Common myeloid progenitor, CD34-positive (primary cell): ENCODE data around the gene UBA7.

Source experiments
- CTCF ChIA-PET: fragments of 350-600 bp; sonication (Branson Sonifier 250); formaldehyde crosslinking; loops from one replicate; lab custom pipeline; 2021; ENCODE audit warnings: antibody characterized with exemption; lab: Charles Lee
- POLR2A ChIA-PET: fragments of 350-600 bp; sonication (Branson Sonifier 250); formaldehyde crosslinking; loops from one replicate; lab custom pipeline; 2021; ENCODE audit warnings: antibody characterized with exemption; lab: Charles Lee
- DNase-seq, 3 donors: peaks; one replicate each; pipeline versions ENCODE4 v3.0.0 to v3.0.0-alpha.2; 2013
- H3K27ac ChIP-seq, 2 experiments: 1 replicate in 1 of 2; 2 replicates in 1 of 2; pipeline ENCODE4 v1.7.0; 2013; ENCODE audit warnings: inconsistent platforms in 2 of 2, low read length in 2 of 2, mild to moderate bottlenecking in 2 of 2, low read depth in 1 of 2, moderate library complexity in 1 of 2; ENCODE audit not compliant: severe bottlenecking in 2 of 2, insufficient read depth in 1 of 2, poor library complexity in 1 of 2
- H3K27me3 ChIP-seq, 5 experiments: replicated peaks in 2 of 5; 1 replicate in 3 of 5; 2 replicates in 2 of 5; pipeline versions ENCODE4 v1.6.1 to v1.7.0; 2013; ENCODE audit warnings: low read length in 4 of 5, mild to moderate bottlenecking in 2 of 5, moderate library complexity in 2 of 5, inconsistent platforms in 1 of 5; ENCODE audit not compliant: insufficient read depth in 5 of 5, control insufficient read depth in 4 of 5
- H3K36me3 ChIP-seq, 4 experiments: 1 replicate in 2 of 4; 2 replicates in 2 of 4; pipeline versions ENCODE4 v1.6.1 to v1.7.0; 2013; ENCODE audit warnings: low read length in 3 of 4, control low read depth in 1 of 4, mild to moderate bottlenecking in 1 of 4; ENCODE audit not compliant: control insufficient read depth in 4 of 4, insufficient read depth in 4 of 4
- H3K4me1 ChIP-seq, 4 experiments: 1 replicate in 3 of 4; 2 replicates in 1 of 4; pipeline versions ENCODE4 v1.6.1 to v1.7.1; 2013; ENCODE audit warnings: low read length in 3 of 4, mild to moderate bottlenecking in 3 of 4, control low read depth in 1 of 4, inconsistent platforms in 1 of 4, moderate library complexity in 1 of 4; ENCODE audit not compliant: control insufficient read depth in 4 of 4, insufficient read depth in 4 of 4; ENCODE audit errors: control extremely low read depth in 1 of 4
- H3K4me3 ChIP-seq, 7 experiments: 1 replicate in 4 of 7; 2 replicates in 3 of 7; pipeline versions ENCODE4 v1.5.1 to v1.7.0; 2013; ENCODE audit warnings: mild to moderate bottlenecking in 7 of 7, low read length in 6 of 7, moderate library complexity in 6 of 7, inconsistent platforms in 2 of 7, low read depth in 2 of 7, control low read depth in 1 of 7; ENCODE audit not compliant: insufficient read depth in 4 of 7, control insufficient read depth in 1 of 7; ENCODE audit errors: extremely low read depth in 1 of 7
- H3K9me3 ChIP-seq, 5 experiments: 1 replicate in 4 of 5; 2 replicates in 1 of 5; pipeline versions ENCODE4 v1.6.1 to v1.7.1; 2013; ENCODE audit warnings: low read length in 4 of 5, mild to moderate bottlenecking in 2 of 5, inconsistent platforms in 1 of 5, low read depth in 1 of 5, moderate library complexity in 1 of 5; ENCODE audit not compliant: control insufficient read depth in 4 of 5, insufficient read depth in 2 of 5; ENCODE audit errors: control extremely low read depth in 1 of 5
- WGBS: methylation state at CpG from one replicate; pipeline ENCODE4 v1.1.5; 2013; ENCODE audit not compliant: insufficient coverage; 5-methylcytosine and 5-hydroxymethylcytosine counted together

UBA7 gene

DNA sequence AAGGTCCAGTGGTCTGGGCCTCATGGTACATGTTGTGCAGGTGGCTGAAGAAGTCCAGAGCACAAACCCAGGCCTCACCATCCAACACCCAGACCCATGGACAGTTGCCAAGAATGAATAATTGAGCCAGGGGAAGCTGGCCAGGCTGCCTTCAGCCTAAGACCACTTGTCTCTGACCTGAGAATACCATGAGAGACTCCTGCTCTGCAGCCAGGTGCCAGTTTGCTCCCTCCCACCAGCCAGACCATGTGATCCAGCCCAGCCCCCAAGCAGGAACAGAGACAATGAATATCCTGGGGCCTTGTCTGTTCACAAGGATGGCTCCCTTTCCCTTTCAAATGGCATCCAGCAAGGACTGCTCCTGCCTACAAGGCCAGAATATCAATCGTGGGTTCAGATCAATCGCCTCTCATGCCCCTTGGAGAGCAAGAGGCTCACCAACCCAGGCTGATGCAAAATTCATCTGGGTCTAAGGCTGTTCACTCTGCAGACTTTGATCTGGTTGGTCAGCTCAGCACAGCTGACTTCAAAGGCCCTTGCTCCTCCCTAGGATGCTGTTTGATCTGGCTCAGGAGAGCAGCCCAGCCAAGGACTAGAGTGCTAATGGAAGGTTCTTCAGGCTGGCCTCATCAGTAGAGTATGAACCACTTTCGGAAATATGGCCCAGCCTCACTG, 29.2 kb upstream of the UBA7 start:
- no peak overlapping the region for H3K4me3 ChIP-seq
- H3K27me3 ChIP-seq: no peaks in the 10 kb centered on the region
- WGBS: 85% methylated on average over 2 of the region's 3 CpGs
- ChIA-PET CTCF (interaction anchor here (1.1 to 29.0 kb wide), 9 partner anchors 12 to 123 kb away, joined by 3 to 807 read pairs (median 26); partner anchors contain the start of genes AMIGO3, CDHR4, INKA1 and TRAIP), POLR2A (interaction anchor here (0.6 to 6.6 kb wide), 2 partner anchors 39 to 106 kb away, joined by 5 to 111 read pairs; partner anchors contain the start of gene INKA1)
- no peaks in the 10 kb centered on the region for H3K9me3 ChIP-seq
- H3K36me3 ChIP-seq: peaks cover 0 to 75% (median 30%) of the 10 kb centered on the region in 4 experiments
- no peak overlapping the region for H3K27ac ChIP-seq
- peaks cover 0 to 13% (median 6%) of the 10 kb centered on the region in 4 experiments for H3K4me1 ChIP-seq
- no peak for DNase-seq

DNA sequence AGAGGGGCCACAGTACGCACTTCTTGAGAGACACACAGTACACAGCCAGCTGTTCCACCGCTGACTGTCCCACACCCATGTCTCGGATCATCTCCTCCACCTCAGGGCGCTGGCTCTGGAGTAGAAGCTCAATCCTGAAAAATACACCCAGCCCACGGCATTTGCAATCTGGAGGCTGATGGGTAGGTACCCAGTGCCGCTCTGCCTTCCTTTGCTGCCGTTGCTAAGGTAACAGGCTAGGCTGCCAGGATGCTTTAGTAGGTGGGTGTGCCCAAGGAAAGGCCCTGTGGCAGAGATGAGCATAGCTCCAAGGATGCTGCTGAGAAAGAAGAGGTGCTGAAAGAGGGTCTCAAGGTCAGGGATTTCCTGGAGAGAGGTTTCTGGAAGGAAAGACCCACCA, 28.1 kb upstream of the UBA7 start:
- WGBS: 100% methylated on average over 7 of the region's 7 CpGs
- Histone ChIP-seq H3K27me3 (no peaks in the 10 kb centered on the region), H3K36me3 (peaks cover 0 to 74% (median 28%) of the 10 kb centered on the region in 4 experiments), H3K9me3 (no peaks in the 10 kb centered on the region), H3K27ac (no peak overlapping the region), H3K4me3 (no peak overlapping the region), H3K4me1 (peaks cover 0 to 13% (median 6%) of the 10 kb centered on the region in 4 experiments)
- POLR2A ChIA-PET: interaction anchor here (0.6 to 6.6 kb wide), 2 partner anchors 37 to 260 kb away, joined by 3 to 111 read pairs; partner anchors contain the start of gene INKA1
- CTCF ChIA-PET: interaction anchor here (0.7 to 29.0 kb wide), 19 partner anchors 9 to 140 kb away, joined by 3 to 807 read pairs (median 7); partner anchors contain the start of genes AMIGO3, CDHR4, INKA1 and TRAIP
- no peak for DNase-seq

DNA sequence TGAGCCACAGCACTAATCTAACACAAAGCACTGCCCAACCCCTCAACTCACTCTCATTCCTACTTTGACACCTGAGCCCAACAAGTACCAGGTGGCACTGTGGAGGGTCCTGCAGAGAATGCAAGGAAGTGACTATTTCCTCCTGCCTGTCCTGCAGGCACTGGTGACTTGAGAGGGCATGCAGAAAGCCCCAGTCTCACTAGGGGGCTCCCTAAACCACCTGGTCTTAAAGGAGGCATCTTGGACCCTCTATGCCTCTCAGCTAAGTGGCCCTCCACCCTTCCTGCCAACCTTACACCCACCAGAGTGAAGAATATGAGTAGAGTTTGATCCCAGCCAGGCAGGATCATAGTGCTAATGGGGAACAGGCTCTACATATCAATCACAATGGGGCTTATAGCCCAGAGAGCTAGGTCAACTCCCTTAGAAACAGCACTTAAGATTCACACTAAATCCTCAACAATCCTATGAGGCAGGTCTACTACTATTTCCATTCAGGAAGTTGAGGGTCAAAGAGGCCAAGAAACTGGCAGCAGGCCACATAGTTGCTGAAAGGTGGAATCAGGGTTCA, 27.5 kb upstream of the UBA7 start:
- POLR2A ChIA-PET: interaction anchor here (0.6 to 6.6 kb wide), 2 partner anchors 37 to 260 kb away, joined by 3 to 111 read pairs; partner anchors contain the start of gene INKA1
- CTCF ChIA-PET: interaction anchor here (0.7 to 29.0 kb wide), 18 partner anchors 9 to 140 kb away, joined by 3 to 807 read pairs (median 8); partner anchors contain the start of genes CDHR4, INKA1, TRAIP and UBA7

DNA sequence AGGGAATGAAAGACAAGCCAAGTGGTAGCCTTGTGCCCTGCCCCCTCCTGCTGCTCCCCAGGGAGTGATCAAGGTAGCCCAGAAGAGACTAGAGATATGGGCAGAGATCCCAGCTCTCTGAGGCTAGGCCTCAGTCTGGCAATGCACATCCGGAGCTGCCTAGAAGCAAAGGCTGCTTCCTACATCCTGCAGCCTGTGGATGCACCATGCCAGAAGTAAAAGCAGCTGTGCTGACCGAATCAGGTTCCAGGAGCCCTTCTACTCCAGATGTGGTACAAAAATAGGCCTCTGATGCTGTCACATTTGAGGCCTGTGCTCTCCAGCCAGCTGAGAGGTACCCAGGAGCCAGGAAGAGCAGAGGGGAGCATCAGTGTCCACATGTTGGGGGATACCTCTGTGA, 26.6 kb upstream of the UBA7 start:
- ChIA-PET POLR2A (interaction anchor here (6.6 kb wide), 1 partner anchor 36 kb away, joined by 111 read pairs; the partner anchor contains the start of gene INKA1), CTCF (interaction anchor here (1.2 to 29.0 kb wide), 13 partner anchors 9 to 139 kb away, joined by 4 to 807 read pairs (median 19); partner anchors contain the start of genes CDHR4, INKA1, TRAIP and UBA7)
- Histone ChIP-seq H3K27me3 (no peaks in the 10 kb centered on the region), H3K27ac (no peak overlapping the region), H3K36me3 (peaks cover 0 to 65% (median 23%) of the 10 kb centered on the region in 4 experiments), H3K4me1 (peaks cover 0 to 13% (median 6%) of the 10 kb centered on the region in 4 experiments), H3K9me3 (no peaks in the 10 kb centered on the region), H3K4me3 (no peak overlapping the region)
- no peak for DNase-seq
- WGBS: 97% methylated on average over 2 of the region's 2 CpGs

More for the DNA sequence above, 27.5 kb upstream of the UBA7 start:
- Histone ChIP-seq H3K4me1 (peaks cover 0 to 13% (median 6%) of the 10 kb centered on the region in 4 experiments), H3K9me3 (no peaks in the 10 kb centered on the region), H3K27ac (no peak overlapping the region), H3K36me3 (peaks cover 0 to 72% (median 26%) of the 10 kb centered on the region in 4 experiments), H3K4me3 (no peak overlapping the region), H3K27me3 (no peaks in the 10 kb centered on the region)
- peak; percentile 63 to 78 (median 69) for DNase-seq

DNA sequence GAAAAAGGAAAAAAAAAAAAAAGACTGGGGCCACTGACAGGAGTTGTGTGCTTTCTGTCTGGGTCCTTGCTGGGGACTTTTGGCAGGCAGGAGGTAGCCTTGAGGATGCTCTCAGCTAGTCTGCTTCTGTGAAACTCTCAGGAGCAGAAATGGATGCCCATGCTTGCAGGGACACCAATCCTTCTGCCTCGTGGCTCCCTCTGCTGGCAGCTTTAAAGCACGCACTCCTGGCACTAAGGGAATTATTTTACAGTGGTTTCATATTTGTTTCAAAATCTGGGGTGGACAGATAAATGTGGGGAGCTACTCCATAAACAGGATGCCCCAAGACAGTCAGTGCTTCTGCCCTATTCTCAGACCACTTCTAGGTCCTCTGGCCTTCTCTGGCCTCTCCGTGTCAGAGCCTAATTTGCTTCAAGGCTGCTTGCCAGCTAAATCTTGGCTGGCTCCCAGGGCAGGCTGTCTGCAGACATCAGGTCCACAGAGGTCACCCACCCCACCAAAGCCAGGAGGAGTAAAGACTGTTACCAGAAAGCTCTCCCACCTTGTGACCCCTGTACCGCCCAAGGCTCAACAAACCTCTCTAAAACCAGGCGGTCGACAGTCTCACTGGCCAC, 25.5 kb upstream of the UBA7 start:
- Histone ChIP-seq H3K36me3 (peaks cover 0 to 60% (median 14%) of the 10 kb centered on the region in 4 experiments), H3K27me3 (no peaks in the 10 kb centered on the region), H3K9me3 (no peaks in the 10 kb centered on the region), H3K27ac (no peak overlapping the region), H3K4me3 (no peak overlapping the region), H3K4me1 (peaks cover 0 to 13% (median 6%) of the 10 kb centered on the region in 4 experiments)
- POLR2A ChIA-PET: interaction anchor here (0.6 to 6.6 kb wide), 6 partner anchors 14 to 139 kb away, joined by 3 to 111 read pairs (median 4); partner anchors contain the start of genes INKA1 and IP6K1
- 60% methylated on average over 1 of the region's 6 CpGs for WGBS
- CTCF ChIA-PET: interaction anchor here (0.6 to 29.0 kb wide), 28 partner anchors 10 to 300 kb away, joined by 3 to 807 read pairs (median 5); partner anchors contain the start of genes CDHR4, INKA1, IP6K1 and MON1A
- peak; percentile 84 to 94 (median 87) for DNase-seq

DNA sequence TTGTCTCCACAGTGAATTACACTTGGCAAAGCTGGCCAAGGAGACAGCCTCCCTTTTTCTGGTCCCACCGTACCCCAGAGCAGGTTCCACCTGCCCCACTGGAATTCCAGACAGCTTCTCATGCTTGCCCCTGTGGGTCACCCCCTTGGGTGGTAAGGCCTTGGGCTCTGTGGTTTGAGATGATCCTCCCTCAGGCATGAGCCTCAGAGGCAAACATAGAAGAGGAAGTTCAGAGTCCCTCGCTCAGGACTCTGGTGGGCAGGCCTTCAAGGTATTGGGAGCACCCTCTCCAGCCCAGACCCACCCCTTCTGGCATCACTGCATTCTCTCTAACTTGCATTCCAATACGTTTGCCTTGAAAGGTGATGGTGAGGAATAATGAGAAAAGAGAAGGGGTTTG, 17.6 kb upstream of the UBA7 start:
- H3K4me1 ChIP-seq: peaks cover 0 to 33% (median 24%) of the 10 kb centered on the region in 4 experiments
- no peaks in the 10 kb centered on the region for H3K27me3 ChIP-seq
- H3K4me3 ChIP-seq: no peak overlapping the region
- H3K9me3 ChIP-seq: no peaks in the 10 kb centered on the region
- POLR2A ChIA-PET: no interaction called here
- peaks cover 0 to 58% (median 9%) of the 10 kb centered on the region in 4 experiments for H3K36me3 ChIP-seq
- CTCF ChIA-PET: interaction anchor here (1.0 to 29.0 kb wide), 5 partner anchors 9 to 130 kb away, joined by 3 to 807 read pairs (median 6); partner anchors contain the start of genes CDHR4, INKA1, MON1A and UBA7
- peak in 2 of 3 donors; percentile 63 to 67 for DNase-seq
- no peak overlapping the region for H3K27ac ChIP-seq
- WGBS: no CpG with 5 or more reads among the region's 3 CpGs
